GM21723 (cell line): ENCODE results near the gene BCR.

Experiments used
- ATAC-seq: cut with Tn5 transposase; IDR thresholded peaks from one replicate; pipeline ENCODE4 v1.9.1; 2021; ENCODE audit warnings: mild to moderate bottlenecking, moderate library complexity; ENCODE audit not compliant: unreplicated experiment

BCR gene

DNA sequence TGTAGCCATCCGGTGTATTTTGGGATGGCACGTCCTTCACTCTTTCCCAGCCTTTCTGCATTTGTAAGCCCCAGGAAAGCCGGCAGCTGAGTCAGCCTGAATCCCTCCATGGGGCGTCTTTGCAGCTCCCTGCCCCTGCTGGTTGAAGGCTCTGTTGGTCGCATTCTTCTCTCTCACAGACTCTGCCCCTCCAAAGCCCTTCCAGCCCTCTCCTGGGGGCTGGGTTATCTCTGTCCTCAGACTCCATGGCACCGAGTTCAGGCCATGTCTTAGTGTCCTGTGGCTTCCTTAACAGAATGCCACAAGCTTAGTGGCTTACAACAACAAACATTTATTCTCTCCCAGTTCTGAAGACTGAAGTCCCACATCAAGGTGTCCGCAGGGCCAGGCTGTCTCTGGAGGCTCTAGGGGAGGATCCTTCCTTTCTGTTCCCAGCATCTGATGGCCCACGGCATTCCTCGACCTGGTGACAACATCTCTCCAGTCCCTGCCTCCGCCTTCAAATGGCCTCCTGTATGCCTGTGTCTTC, 62.2 kb downstream of the BCR start:
- ATAC-seq = no peak

DNA sequence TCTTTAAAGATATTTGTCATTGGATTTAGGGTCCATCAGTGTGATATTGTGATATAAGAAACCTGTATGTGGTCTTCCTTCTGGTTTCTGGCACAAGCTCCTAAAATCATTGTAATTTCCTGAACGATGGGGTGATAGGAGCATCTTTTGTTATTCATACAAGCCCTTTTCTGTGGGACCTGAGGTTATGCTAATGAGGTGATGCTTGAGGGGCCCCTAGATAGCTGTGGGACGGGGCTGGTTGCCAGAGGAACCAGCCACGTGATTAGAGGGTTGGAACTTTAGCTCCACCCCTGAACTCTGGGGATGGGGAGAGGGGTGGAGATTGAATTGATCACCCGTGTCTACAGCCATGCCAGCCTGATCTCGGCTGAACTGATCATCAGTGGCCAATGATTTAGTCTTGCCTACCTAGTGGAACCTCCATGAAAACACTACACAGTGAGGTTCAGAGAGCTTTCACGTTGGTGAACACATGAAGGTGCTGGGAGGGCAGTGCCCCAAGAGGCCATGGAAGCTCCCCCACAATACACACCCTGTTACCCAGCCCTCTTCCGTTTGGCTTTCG, 62.8 kb downstream of the BCR start:
- no peak for ATAC-seq

DNA sequence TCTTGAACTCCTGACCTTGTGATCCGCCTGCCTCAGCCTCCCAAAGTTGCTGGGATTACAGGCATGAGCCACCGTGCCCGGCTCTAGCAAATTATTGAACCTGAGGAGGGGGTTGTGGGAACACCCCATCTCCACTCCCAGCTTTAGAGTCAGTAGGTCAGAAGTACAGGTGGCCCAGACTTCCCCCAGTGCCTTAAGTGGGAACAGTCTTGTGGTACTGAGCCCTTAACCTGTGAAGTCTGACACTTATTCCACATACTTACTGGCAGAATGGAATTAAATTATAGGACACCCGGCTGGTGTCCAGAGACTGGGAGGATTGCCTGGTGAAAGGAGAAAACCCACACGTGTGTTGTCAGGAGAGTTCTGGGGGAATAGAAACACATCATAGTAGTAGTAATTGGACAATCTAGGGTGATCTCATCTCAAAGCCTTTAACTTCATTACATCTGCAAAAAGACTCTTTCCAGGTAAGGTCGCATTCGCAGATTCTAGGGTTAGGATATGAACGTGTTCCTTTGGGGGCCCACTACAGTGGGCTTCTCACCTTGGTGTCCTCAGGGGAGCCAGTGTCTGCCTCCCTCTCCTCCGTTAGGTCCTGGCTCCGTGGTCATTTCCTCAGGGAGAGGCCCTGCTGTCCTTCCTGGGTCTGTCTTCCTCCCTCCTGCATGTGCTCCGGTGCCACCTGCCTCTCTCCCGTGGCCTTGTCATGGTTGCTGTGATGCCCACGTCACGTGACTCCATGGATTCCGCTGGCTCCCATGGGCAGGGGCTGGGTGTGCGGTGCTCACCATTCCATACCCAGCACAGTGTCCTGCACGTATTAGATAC, 63.8 kb downstream of the BCR start:
- ATAC-seq = no peak

DNA sequence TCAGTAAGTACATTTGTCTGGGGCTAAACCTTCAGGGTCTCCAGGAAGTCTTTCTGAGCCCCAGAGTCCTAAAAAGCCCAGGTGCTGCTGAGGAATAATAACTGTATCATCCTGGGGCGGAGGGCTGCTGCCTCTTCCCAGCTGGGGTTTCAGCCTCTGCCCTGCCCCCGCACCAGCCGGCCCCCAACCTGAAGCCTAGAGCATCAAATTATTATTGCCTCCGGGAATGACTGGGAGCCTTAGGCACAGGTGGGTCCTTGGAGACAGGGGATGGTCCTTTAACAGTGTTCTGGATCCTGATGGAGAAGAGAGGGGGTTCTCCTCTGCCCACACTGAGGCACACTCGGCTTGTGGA, 64.4 kb downstream of the BCR start:
- no peak for ATAC-seq

DNA sequence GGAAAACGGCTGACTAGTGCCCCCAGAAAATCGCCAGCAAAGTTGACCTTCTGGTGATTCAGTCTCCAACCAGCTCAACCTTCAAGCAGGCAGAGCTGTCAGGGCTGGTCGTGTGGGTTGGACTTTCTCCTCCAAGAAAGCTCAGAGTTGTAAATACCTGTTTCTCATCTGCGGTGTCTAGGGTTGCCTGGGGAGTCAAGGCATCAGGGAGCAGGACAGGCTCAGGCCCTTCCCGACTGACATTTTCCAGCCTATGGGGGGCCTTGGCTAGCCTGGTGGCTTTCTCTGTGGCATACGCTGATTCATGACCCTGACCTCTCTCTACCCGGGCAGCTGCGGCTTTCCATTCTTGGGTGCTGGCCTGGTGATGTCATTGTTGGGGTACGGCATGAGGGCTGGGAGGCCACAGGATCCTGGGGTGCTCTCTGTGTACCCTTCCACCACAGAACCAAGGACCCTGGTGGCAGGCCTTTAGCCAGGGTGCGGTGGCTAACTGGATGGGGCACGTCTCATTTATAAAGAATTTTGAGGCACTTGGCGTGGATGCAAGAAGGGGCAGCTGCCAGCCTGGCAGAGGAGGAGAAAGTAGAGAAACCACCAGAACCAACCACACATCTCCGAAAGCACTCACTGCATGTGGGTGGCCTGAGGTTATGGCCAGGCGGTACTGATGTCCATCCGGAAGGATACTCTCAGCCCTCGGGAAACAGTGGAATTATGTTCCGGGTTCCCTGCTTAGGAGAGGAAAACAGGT, 64.9 kb downstream of the BCR start:
- no peak for ATAC-seq

DNA sequence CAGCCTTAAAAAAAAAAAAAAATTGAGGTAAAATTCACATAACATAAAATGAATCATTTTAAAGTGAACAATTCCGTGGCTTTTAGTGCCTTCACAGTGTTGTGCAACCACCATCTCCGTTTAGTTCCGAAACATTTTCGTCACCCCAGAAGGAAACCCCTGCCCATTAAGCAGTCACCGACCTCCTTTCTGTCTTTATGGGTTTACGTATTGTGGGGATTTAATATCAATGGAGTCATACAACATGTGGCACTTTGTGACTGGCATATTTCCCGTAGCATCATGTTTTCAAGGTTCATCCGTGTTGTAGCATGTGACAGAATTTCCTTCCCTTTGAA, 65.5 kb downstream of the BCR start:
- no peak for ATAC-seq

DNA sequence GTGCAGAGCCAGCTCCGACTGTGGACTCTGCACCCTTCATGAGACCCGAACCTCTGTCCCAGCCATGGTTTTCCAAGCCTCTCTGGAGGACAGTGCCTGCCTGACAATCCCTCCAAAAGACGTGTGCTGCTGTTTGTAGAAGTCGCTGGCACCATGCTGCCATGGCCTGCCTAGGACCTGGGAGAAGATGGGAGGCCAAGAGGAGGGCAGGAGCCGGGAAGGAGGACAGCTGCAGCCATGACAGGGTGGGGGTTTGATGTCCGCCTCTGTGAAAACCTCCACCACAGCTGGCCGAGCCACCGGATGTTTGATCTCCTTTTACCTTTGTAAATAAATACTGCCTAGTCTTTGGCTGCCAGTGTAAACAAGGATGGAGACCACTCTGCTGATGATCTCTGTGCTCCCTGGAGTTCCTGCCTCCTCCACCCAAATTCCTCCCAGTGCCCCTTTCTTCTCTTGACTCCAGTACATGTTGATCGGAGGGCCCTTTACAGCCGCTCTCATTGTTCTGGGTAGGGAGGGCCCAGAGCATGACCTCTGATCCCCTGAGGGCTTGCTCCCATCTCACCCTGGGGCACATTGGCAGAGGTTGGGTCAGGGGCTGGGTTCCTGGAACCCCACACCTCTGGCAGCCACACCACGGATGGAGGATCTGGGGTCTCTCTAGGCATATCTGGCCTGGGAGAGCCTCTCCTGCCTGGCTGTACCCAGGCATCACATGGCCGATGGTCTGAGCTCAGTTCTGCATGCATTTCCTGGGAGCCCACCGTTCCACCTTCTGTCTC, 66.9 kb downstream of the BCR start:
- no peak for ATAC-seq

DNA sequence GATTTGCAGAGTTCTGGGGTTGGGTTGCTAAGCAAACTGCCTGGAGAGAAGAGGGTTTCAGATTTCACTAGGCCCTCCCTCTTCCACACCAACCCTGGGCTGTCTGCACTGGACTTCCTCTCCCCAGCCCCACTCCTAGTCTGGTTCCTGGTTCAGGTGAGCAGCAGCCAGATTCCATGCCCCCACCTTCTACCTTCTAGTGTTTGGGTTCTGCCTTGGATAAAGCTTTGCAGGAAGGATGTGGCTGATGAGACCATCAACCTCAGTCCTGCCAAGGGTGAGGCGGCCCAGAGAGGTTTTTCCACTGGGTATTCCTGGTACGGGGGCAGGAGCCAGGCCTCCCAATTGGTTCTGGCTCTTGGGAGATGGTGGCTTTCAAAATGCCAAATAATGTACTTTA, 68.3 kb downstream of the BCR start:
- no peak for ATAC-seq

DNA sequence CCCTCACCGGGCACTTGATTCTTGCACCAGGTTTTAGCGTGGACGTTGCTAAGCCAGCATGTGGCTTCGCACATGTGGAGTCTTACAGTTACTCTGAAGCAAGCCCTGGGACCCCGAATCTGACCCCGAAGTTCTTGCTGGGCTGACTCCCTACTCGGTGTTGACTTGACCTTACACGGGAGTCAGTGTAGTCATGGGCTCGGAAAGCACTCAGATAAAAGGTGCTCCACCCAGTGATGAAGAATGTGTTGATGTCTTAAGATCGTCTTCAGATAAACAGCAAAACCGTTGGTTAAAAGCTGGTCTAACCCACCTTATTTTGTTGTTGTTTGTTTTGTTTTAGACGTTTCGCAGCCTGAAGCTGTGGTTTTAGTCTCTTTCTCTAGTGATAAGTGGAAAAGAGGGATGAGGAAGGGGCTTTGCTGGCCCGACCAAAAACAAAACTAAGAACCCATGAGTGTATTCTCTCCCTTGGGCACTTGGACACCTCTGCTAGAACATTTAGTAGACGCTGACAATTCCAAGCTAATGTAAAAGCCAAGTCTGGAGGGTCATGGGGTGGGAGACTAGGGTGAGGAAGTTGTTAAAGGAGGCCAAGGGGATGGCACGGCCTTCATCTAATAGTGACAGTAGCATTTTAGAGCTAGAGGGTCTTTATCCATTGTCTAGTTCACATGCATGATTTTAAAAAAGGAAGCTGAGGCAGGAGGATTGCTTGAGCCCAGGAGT, 69.9 kb downstream of the BCR start:
- no peak for ATAC-seq

DNA sequence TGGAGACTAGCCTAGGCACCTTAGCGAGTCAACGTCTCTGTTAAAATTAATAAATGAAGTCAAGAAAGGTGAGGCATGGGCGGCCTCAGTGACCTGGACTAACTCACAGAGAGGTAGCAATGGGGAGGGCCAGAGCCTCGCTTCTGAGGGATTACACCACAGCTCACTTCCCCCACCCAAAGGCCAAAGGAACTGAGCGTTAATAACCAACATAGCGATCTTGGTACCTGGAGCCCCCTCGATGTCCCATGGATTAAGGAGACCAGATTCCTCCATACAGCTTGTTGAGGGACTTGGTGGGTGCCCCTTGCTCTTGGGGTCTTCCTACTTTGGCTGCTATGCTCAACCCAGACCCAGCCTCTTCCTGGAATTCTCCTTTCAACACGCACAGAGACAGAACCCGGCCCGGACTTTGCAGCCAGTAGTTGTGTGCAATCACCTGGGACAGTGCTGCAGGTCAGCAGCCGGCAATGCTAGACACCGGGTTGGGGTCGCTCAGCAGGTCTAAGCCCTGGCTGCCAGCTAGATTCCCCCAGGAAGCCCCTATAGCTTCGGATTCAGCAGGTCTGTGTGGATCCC, 70.6 kb downstream of the BCR start:
- no peak for ATAC-seq

DNA sequence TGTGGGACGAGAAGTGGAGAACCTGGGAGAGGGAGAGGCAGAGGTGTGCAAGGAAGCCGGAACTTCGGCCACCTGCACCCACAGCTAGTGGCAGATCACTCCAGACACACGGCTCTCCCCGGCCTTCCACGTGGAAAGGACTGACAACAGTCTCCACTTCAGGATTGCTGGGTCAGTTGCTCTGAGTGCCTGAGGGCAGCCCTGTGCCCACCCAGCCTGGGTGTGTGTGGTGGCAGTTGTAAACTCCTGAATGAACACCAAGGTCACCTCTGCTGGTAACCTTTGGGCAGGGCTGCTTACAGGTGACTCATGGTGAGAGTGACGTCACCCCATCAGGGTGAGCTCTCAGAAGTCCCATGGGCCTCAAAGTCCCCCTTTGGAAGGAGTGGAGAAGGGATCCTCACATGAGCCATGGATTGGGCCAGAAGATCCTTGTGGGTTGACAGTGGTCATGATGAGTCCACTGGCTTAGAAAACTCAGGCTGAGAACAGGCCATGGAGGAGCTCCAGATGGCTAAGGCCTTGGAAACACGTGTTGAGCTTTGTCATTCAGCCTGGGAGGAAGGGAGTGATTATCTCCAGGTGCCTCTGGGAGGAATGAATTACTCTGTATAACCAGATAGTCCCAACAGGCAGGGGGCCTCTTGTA, 71.3 kb downstream of the BCR start:
- ATAC-seq = no peak

DNA sequence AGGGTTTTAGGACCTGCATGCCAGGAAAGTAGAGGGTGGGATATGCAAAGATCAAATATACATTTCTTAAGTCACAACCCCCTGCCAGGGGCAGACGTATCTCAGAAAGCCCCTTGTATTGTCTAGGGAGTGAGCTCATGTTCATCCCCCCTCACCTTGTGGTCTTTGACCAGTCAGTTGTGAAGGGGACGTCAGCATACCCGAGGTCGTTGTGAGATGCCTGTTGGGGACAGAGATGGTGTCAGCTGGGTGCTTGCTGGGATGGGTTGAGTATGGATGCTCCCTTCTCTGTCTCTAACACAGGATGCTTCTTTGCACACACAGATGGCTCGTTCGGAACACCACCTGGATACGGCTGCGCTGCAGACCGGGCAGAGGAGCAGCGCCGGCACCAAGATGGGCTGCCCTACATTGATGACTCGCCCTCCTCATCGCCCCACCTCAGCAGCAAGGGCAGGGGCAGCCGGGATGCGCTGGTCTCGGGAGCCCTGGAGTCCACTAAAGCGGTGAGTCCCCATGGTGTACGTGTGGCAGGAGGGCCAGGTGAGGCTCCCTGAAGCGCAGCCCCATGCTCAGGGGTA, 73.3 kb downstream of the BCR start:
- no peak for ATAC-seq

DNA sequence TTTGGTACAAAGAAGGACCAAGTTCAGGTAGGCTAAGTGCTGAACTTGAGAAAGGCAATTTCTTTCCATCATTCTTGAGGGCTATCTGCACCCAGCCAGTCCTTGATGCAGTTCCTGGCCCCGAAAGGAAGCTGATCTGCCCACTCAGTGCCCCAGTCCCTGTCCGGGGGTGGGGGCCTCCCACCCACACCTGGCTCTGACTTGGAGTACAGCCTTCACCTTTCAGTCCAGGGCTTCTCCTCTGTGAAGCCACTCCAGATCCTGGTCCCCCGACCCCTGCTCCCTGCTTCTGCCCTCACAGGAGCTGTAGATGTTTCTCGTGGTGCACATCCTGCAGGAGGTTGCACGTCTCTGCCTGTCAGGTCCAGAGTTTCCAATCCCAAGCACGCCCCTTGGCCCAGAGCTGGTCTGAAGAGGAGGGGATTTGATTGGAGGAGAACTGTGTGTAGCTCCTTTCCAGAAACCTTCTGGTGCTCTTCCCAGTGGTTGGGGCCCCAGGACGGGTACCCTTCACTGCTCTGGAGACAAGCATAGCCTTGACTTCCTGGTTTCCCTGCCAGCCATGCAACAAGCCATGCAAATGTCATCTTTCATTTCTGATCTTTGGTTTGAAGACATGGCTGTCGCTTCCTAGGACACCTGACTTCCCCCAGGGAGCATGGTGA, 75.3 kb downstream of the BCR start:
- no peak for ATAC-seq

DNA sequence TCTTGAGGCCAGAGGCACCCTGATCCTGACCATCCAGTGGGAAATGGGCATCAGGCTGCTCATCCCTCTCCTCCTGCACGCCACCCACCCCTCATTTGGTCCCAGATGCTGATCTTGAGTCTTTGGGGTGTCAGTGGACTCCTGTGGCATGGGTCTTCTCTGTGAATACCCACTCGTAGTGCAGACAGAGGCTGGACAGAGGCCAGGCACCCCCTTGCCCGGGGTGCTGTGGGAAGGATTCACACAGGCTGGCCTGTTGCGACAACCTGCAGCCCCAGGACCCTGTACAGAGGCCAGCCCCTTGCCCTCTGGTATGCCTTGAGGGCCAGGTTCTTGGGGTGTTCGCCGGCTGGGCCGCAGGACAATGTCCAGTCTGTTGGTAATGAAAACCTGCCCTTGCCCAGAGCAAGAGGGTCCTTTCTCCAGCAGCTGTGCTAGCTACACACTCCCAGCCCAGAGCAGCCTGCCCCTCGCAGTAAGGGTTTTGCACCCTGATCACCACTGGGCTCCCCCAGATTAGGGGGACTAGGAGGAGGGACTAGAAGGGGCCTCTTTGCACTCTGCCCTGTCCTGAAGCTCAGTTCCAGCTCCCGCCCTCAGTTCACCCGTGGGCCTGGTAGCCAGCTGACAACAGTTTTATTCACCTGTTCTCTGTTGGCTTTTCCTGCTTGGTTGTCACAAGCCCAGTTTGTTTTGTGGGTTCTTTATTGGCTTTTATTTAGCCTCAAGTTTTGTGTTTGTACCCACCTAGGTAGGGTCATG, 76.0 kb downstream of the BCR start:
- ATAC-seq = no peak

DNA sequence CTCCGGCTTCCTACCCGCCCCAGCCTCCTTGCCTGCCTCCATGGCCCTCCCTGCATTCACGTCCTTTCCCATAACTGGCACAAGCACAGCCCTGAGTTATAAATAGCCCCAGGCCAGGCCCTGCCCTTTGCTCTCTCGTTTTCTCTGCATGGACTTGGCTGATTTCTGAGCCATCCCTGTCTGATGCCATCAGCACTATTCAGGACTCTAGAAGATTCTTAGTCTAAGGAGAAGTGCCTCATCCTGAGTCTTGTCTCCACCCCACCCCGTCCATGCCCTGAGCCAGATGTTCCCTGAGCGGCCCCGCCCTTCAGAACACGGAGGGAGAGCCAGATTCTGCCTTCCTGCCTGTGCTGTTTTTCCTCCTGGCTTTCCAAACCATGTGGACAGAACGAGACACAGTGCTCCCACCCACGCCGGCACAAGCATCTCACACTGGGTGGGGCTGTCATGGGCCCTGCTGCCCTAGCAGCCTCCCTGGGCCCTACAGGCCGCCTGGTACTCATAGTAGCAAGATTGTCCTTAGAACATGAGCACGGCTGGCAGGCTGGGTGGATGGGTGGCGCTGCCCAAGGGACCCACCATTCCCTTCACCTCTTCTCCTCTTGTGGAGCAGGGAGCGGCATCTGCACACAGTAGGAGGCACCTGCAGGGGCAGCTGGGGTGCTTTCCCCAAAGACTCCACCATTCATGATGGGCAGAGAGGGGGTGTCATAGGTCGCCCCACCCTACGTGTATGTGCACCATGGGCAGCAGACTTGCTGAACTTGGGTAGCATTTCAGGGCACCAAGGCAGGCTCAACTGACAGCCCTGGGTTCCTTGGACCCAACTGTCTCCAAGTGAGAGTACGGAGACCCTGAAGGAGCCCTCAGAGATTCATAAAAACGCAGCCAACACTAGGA, 76.9 kb downstream of the BCR start:
- no peak for ATAC-seq

DNA sequence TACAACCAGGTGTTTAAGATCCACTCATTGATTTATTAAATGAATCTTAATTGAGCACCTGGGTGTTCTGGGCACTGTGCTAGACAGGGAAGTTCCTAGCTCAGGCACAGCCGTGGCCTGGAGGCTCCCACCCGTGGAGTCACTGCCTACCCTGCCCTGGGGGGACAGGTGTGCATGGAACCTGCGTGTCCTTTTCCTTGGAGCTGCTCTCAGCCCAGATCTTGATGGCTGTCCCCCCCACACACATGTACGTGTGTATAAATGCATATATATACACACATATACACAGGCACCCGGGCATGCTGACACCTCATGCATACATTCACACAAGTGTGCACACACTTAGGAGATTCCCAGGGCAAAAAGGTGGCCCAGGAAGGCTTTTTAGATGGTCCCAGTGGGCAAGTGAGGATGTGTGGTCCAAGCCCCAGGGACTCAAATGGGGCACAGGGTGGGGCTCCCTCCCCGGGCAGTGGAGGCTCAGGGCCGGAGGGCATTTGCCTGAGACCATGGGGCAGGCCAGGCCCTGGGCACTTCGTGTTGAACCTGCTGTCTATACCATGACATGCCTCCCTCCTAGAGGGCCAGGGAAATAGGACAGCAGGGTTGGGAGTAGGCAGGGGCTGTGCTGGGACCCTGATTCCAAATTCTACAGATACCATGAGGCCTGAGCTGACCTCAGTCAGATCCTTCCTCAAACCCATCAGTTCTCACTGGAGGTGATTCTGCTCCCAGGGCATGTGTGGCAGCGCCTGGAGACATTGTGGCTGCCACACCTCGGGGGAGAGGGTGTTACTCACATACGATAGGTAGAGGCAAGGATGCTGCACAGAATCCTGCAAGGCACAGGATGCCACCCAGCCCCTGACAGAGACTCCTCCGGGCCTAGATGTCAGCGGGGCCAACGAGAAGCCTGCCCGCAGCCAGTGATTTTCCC, 77.8 kb downstream of the BCR start:
- ATAC-seq = no peak
